ENCODE results near the gene KIAA1755. TPM values are rescaled to one million over a fixed set of nuclear protein-coding genes. Genes with fewer than 3 reads are reported as not detected.

Gene KIAA1755
- total RNA-seq, 2 donors from 2014 or later: 3.1 to 4.2 TPM

GRCh38 chr20:38190166-38190565 lies 70.4 kb downstream of the KIAA1755 start:
- Histone ChIP-seq H3K27ac (peak overlapping the region; percentile 60 to 70), H3K4me1 (peaks cover 0 to 21% of the 10 kb centered on the region in 2 donors), H3K36me3 (no peaks in the 10 kb centered on the region), H3K4me3 (no peak overlapping the region), H3K27me3 (no peaks in the 10 kb centered on the region), H3K9me3 (no peaks in the 10 kb centered on the region)
- no peak for DNase-seq (ENCODE audit: low spot score)
- TF ChIP-seq CTCF (IDR thresholded peaks at IDR 0.05): no peak

GRCh38 chr20:38187517-38187916 lies 73.0 kb downstream of the KIAA1755 start:
- DNase-seq (ENCODE audit: low spot score): no peak
- TF ChIP-seq CTCF (IDR thresholded peaks at IDR 0.05): peak in 1 of 2 donors; percentile 18
- H3K9me3 ChIP-seq: no peaks in the 10 kb centered on the region
- H3K27me3 ChIP-seq: no peaks in the 10 kb centered on the region
- peaks cover 0 to 17% of the 10 kb centered on the region in 2 donors for H3K4me1 ChIP-seq
- H3K27ac ChIP-seq: no peak overlapping the region
- no peak overlapping the region for H3K4me3 ChIP-seq
- no peaks in the 10 kb centered on the region for H3K36me3 ChIP-seq

- no peak for DNase-seq (ENCODE audit: low spot score)
- Histone ChIP-seq H3K27me3 (no peaks in the 10 kb centered on the region), H3K36me3 (no peaks in the 10 kb centered on the region), H3K9me3 (no peaks in the 10 kb centered on the region), H3K4me1 (peaks cover 0 to 17% of the 10 kb centered on the region in 2 donors), H3K4me3 (no peak overlapping the region), H3K27ac (no peak overlapping the region)
- TF ChIP-seq CTCF (IDR thresholded peaks at IDR 0.05): no peak
Measured at GRCh38 chr20:38186788-38187221, 73.7 kb downstream of the KIAA1755 start.

- H3K4me1 ChIP-seq: no peaks in the 10 kb centered on the region
- H3K36me3 ChIP-seq: no peaks in the 10 kb centered on the region
- no peak overlapping the region for H3K27ac ChIP-seq
- no peak overlapping the region for H3K4me3 ChIP-seq
- H3K9me3 ChIP-seq: no peaks in the 10 kb centered on the region
- DNase-seq (ENCODE audit: low spot score): no peak
- H3K27me3 ChIP-seq: no peaks in the 10 kb centered on the region
- TF ChIP-seq CTCF (IDR thresholded peaks at IDR 0.05): no peak
Measured at GRCh38 chr20:38184101-38184500, 76.4 kb downstream of the KIAA1755 start.

GRCh38 chr20:38181971-38182370 lies 78.6 kb downstream of the KIAA1755 start:
- no peaks in the 10 kb centered on the region for H3K36me3 ChIP-seq
- H3K27me3 ChIP-seq: no peaks in the 10 kb centered on the region
- no peak overlapping the region for H3K4me3 ChIP-seq
- no peak for TF ChIP-seq CTCF (IDR thresholded peaks at IDR 0.05)
- H3K4me1 ChIP-seq: no peaks in the 10 kb centered on the region
- no peaks in the 10 kb centered on the region for H3K9me3 ChIP-seq
- no peak overlapping the region for H3K27ac ChIP-seq
- DNase-seq (ENCODE audit: low spot score): no peak

- Histone ChIP-seq H3K4me3 (no peak overlapping the region), H3K36me3 (no peaks in the 10 kb centered on the region), H3K9me3 (no peaks in the 10 kb centered on the region), H3K27ac (no peak overlapping the region), H3K27me3 (no peaks in the 10 kb centered on the region), H3K4me1 (no peaks in the 10 kb centered on the region)
- no peak for DNase-seq (ENCODE audit: low spot score)
- no peak for TF ChIP-seq CTCF (IDR thresholded peaks at IDR 0.05)
Measured at GRCh38 chr20:38181207-38181801, 79.2 kb downstream of the KIAA1755 start.

Measured in right atrium auricular region (tissue), 2 donors.